ENCODE results near the gene CFAP69.

DNA sequence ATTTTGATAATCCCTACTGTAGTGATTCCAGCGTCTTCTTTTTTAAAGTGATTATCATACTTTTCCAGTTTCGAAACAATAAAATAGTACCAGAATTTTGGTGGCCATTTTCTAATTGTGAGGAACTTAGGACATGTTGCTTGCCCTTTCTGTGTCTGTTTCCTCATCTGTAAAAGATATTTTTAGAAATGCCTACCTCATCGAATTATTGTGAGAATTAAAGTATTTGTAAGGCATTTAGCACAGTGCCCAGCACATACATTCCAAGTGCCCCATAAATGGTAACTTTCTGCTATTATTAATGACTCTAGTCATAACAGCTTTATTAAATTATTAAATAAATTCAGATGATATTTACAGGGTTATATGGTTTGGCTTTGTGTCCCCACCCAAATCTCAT, 3.7 kb downstream of the CFAP69 start:
- TF ChIP-seq, protein P1, sequence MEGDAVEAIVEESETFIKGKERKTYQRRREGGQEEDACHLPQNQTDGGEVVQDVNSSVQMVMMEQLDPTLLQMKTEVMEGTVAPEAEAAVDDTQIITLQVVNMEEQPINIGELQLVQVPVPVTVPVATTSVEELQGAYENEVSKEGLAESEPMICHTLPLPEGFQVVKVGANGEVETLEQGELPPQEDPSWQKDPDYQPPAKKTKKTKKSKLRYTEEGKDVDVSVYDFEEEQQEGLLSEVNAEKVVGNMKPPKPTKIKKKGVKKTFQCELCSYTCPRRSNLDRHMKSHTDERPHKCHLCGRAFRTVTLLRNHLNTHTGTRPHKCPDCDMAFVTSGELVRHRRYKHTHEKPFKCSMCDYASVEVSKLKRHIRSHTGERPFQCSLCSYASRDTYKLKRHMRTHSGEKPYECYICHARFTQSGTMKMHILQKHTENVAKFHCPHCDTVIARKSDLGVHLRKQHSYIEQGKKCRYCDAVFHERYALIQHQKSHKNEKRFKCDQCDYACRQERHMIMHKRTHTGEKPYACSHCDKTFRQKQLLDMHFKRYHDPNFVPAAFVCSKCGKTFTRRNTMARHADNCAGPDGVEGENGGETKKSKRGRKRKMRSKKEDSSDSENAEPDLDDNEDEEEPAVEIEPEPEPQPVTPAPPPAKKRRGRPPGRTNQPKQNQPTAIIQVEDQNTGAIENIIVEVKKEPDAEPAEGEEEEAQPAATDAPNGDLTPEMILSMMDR (IDR thresholded peaks at IDR 0.05): no peak
- TF ChIP-seq ZFX (IDR thresholded peaks at IDR 0.05; ENCODE audit: borderline replicate concordance): no peak
